BLaER1 treated with 17β-estradiol and CSF1 and Interleukin-3, amounts not matched to agents 10 nM and 100 nM (cell line): ENCODE results near the gene COPZ1.
A peak's percentile ranks its signal among the peaks of the same experiment; 100 is the strongest.

Experiments
- H3K27ac ChIP-seq, 11 experiments: shearing (Covaris generic); formaldehyde crosslinking; 2 replicates each; pipeline ENCODE4 v1.8.1; 2022
- H3K27me3 ChIP-seq, 11 experiments: shearing (Covaris generic); formaldehyde crosslinking; 2 replicates each; pipeline ENCODE4 v1.8.1; 2022
- H3K36me3 ChIP-seq, 11 experiments: shearing (Covaris generic); formaldehyde crosslinking; 2 replicates each; pipeline ENCODE4 v1.8.1; 2022
- H3K4me1 ChIP-seq, 10 experiments: shearing (Covaris generic); formaldehyde crosslinking; 2 replicates each; pipeline ENCODE4 v1.8.1; 2022
- H3K4me2 ChIP-seq, 11 experiments: shearing (Covaris generic); formaldehyde crosslinking; 2 replicates each; pipeline ENCODE4 v1.8.1; 2022
- H3K4me3 ChIP-seq, 10 experiments: shearing (Covaris generic); formaldehyde crosslinking; 2 replicates each; pipeline ENCODE4 v1.8.1; 2022
- H3K9ac ChIP-seq, 11 experiments: shearing (Covaris generic); formaldehyde crosslinking; 2 replicates each; pipeline ENCODE4 v1.8.1; 2022
- H3K9me3 ChIP-seq, 11 experiments: shearing (Covaris generic); formaldehyde crosslinking; replicated peaks in 1 of 11; 2 replicates each; pipeline ENCODE4 v1.8.1; 2022
- H4K20me1 ChIP-seq, 11 experiments: shearing (Covaris generic); formaldehyde crosslinking; 2 replicates each; pipeline ENCODE4 v1.8.1; 2022
- Cebpa-rat ChIP-seq, 11 experiments: shearing (Covaris generic); IDR thresholded peaks; 2 replicates each; pipeline ENCODE4 v1.8.1; 2022

COPZ1 gene

DNA sequence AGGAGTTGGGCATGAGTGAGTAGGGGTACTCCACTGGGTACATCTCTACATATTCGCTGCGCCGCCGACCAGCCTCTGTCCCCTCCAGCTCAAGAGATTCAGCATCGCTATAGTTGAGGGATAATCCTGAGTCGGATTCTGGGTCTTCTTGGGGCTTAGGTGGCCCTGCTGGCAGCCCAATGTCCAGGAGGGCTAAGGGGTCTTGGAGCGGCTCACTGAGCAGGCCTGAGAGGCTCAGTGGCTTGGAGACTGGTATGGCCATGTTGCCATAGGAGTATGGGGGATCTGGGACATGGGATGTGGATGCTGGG lies 32.0 kb upstream of the COPZ1 start:
- H3K27me3 ChIP-seq: no peaks in the 10 kb centered on the region
- H3K4me1 ChIP-seq: peaks cover 15 to 100% (median 94%) of the 10 kb centered on the region in 10 experiments
- peak overlapping the region in 8 of 11 experiments; percentile 5 to 98 (median 67); a peak in 10 of 22 replicates for H3K27ac ChIP-seq
- H3K4me3 ChIP-seq: peak overlapping the region in 4 of 10 experiments; percentile 21 to 90 (median 61); a peak in 6 of 20 replicates
- H3K4me2 ChIP-seq: peak overlapping the region in 8 of 11 experiments; percentile 14 to 99 (median 96); a peak in 11 of 22 replicates
- peaks cover 5 to 98% (median 52%) of the 10 kb centered on the region in 11 experiments; a peak in 20 of 22 replicates for H4K20me1 ChIP-seq
- TF ChIP-seq Cebpa-rat (IDR thresholded peaks at IDR 0.05): no peak
- peaks cover 5 to 99% (median 73%) of the 10 kb centered on the region in 11 experiments; a peak in 21 of 22 replicates for H3K36me3 ChIP-seq
- peak overlapping the region in 6 of 11 experiments; percentile 8 to 90 (median 54); a peak in 7 of 22 replicates for H3K9ac ChIP-seq
- no peaks in the 10 kb centered on the region for H3K9me3 ChIP-seq

DNA sequence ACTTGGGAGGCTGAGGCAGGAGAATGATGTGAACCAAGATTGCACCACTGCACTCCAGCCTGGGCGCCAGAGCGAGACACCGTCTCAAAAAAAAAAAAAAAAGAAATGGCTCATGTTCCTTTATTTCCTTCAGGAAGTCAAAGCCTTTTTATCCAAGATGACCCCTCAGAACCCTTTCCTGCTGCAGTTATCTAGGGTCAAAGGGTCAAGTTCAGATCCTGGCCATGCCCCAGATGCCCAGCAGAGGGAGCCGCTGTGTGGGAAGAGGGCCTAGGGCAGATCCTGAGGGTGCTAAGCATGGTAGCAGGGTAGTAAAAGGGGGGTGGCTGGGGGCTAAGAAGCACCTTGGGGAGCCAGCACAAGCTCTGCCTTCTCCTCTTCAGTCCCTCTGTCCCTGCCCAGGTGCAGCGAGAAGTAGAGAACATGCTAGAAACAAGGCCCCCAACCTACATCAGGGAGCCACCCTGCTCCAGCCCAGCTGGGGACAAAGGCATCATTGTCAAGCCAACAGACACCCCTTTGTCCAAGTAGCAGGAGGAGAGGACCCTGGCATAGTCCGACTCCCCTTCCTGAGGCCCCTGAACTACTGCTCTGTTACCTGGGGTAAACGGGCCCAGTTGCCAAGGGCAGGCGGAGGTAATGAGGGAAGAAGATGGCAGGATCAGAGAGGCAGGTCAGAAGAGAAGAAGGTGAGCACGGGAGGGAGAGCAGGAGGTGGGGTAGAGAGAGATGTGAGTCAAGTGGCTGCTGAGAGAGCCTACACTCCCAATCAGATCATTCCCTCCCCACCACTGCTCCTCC lies 30.6 kb upstream of the COPZ1 start:
- no peaks in the 10 kb centered on the region for H3K9me3 ChIP-seq
- peaks cover 0 to 83% (median 37%) of the 10 kb centered on the region in 11 experiments; a peak in 14 of 22 replicates for H4K20me1 ChIP-seq
- no peaks in the 10 kb centered on the region for H3K27me3 ChIP-seq
- peak overlapping the region in 10 of 11 experiments; percentile 14 to 99 (median 96); a peak in 20 of 22 replicates for H3K4me2 ChIP-seq
- H3K4me1 ChIP-seq: peaks cover 17 to 100% (median 96%) of the 10 kb centered on the region in 10 experiments
- TF ChIP-seq Cebpa-rat (IDR thresholded peaks at IDR 0.05): no peak
- peak overlapping the region in 10 of 11 experiments; percentile 4 to 100 (median 98); a peak in 17 of 22 replicates for H3K27ac ChIP-seq
- H3K9ac ChIP-seq: peak overlapping the region; percentile 12 to 96 (median 81); a peak in 18 of 22 replicates
- peaks cover 0 to 99% (median 60%) of the 10 kb centered on the region in 11 experiments; a peak in 20 of 22 replicates for H3K36me3 ChIP-seq
- H3K4me3 ChIP-seq: peak overlapping the region in 5 of 10 experiments; percentile 15 to 98 (median 84); a peak in 9 of 20 replicates

DNA sequence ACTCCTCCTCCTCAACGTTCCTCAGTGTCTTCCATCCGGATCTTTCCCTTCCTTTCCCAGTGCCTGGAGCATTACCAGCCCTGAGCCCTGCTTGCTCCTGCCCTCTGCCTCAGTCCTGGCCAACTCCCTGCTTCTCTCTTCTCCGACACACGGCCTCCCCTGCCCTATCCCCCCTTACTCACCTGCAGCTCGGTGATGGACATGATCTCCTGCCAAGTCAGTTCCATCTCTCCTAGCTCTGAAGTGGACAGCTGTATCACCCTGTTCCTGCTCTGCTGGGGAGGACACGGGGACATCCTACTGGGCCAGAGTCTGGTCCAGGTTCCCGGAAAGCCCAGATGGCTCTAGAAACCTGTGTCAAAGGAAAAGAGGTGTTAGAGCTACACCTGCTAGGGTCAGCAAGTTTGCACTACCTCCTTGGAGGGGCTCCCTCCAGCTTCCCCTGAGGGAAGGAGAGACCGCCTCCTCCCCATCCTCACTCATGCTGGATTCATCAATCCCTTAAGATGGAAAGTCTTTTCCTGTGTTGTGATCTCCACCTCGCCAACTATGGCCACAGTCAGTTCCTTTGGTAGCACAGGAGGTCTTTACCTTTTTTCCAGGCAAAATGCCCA lies 29.9 kb upstream of the COPZ1 start:
- TF ChIP-seq Cebpa-rat (IDR thresholded peaks at IDR 0.05): no peak
- peak overlapping the region in 5 of 10 experiments; percentile 15 to 98 (median 84); a peak in 9 of 20 replicates for H3K4me3 ChIP-seq
- H3K4me1 ChIP-seq: peaks cover 24 to 99% (median 92%) of the 10 kb centered on the region in 10 experiments
- peak overlapping the region in 9 of 11 experiments; percentile 68 to 99 (median 97); a peak in 18 of 22 replicates for H3K4me2 ChIP-seq
- H3K9me3 ChIP-seq: no peaks in the 10 kb centered on the region
- H4K20me1 ChIP-seq: peaks cover 0 to 76% (median 36%) of the 10 kb centered on the region in 11 experiments; a peak in 13 of 22 replicates
- H3K27ac ChIP-seq: peak overlapping the region in 10 of 11 experiments; percentile 18 to 100 (median 98); a peak in 19 of 22 replicates
- peaks cover 0 to 99% (median 60%) of the 10 kb centered on the region in 11 experiments; a peak in 20 of 22 replicates for H3K36me3 ChIP-seq
- no peaks in the 10 kb centered on the region for H3K27me3 ChIP-seq
- peak overlapping the region in 10 of 11 experiments; percentile 32 to 96 (median 84); a peak in 19 of 22 replicates for H3K9ac ChIP-seq

DNA sequence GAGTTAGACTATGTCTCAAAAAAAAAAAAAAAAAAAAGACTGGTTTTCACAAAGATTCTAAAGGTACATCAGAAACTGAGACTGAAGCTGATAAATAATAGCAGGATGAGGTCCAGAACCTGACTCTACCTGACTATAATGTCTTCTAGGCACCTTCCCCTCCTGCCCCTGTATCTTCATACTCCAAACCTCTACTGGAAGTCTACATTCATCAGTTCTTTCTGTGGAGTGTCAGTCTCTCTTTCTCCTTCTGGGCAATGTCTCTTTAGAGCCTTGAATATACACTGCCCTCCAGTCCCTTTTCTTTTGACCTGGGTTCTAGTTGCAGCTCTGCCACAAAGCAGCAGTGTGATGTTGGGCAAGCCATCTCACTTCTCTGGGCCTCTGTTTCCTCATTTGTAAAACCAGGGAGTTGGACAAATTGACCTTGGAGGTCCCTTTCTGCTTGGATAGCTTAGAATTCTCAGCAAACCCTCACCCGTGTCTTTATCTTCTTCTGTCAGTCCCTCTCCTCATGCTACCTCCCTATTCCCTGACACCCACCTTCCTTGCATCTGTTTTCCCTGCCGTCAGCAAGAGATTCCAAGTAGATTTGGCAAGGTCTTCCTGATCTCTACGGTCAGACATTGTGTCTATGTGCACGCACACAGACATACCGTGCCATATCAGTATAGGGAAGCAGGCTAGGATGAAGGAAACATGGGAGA lies 28.4 kb upstream of the COPZ1 start:
- no peaks in the 10 kb centered on the region for H3K9me3 ChIP-seq
- peak overlapping the region; percentile 13 to 96 (median 81); a peak in 18 of 22 replicates for H3K9ac ChIP-seq
- no peak for TF ChIP-seq Cebpa-rat (IDR thresholded peaks at IDR 0.05)
- peaks cover 0 to 61% (median 21%) of the 10 kb centered on the region in 11 experiments; a peak in 13 of 22 replicates for H4K20me1 ChIP-seq
- H3K36me3 ChIP-seq: peaks cover 0 to 86% (median 45%) of the 10 kb centered on the region in 11 experiments; a peak in 20 of 22 replicates
- peaks cover 39 to 93% (median 85%) of the 10 kb centered on the region in 10 experiments for H3K4me1 ChIP-seq
- H3K4me2 ChIP-seq: peak overlapping the region in 10 of 11 experiments; percentile 28 to 99 (median 96); a peak in 20 of 22 replicates
- H3K27me3 ChIP-seq: no peaks in the 10 kb centered on the region
- peak overlapping the region in 9 of 11 experiments; percentile 39 to 100 (median 98); a peak in 18 of 22 replicates for H3K27ac ChIP-seq
- peak overlapping the region in 7 of 10 experiments; percentile 8 to 98 (median 84); a peak in 10 of 20 replicates for H3K4me3 ChIP-seq

DNA sequence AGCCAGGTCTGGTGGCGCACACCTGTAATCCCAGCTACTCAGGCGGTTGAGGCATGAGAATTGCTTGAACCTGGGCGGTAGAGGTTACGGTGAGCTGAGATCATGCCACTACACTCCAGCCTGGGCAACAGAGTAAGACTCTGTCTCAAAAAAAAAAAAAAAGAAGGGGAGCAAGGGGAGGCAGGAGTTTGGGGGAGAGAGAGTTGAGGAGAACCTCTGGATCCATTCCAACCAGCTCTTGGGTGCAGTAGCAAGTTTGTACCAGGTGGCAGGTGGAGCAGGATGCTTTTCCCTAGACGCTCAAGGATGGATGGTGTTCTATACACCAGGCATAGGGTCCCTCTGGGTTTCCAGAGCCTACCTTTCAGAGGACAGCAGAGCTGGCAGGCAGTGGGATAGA lies 26.0 kb upstream of the COPZ1 start:
- Histone ChIP-seq H3K36me3 (peaks cover 0 to 63% (median 21%) of the 10 kb centered on the region in 11 experiments; a peak in 14 of 22 replicates), H3K4me3 (peak overlapping the region in 9 of 10 experiments; percentile 56 to 98 (median 76); a peak in 16 of 20 replicates), H3K9me3 (no peaks in the 10 kb centered on the region), H3K4me1 (peaks cover 63 to 97% (median 89%) of the 10 kb centered on the region in 10 experiments), H3K4me2 (peak overlapping the region; percentile 92 to 99 (median 96)), H3K27me3 (no peaks in the 10 kb centered on the region), H3K9ac (peak overlapping the region; percentile 76 to 96 (median 87); a peak in 19 of 22 replicates), H4K20me1 (peaks cover 0 to 38% (median 0%) of the 10 kb centered on the region in 11 experiments; a peak in 9 of 22 replicates), H3K27ac (peak overlapping the region in 9 of 11 experiments; percentile 94 to 100 (median 98); a peak in 18 of 22 replicates)
- TF ChIP-seq Cebpa-rat (IDR thresholded peaks at IDR 0.05): no peak

DNA sequence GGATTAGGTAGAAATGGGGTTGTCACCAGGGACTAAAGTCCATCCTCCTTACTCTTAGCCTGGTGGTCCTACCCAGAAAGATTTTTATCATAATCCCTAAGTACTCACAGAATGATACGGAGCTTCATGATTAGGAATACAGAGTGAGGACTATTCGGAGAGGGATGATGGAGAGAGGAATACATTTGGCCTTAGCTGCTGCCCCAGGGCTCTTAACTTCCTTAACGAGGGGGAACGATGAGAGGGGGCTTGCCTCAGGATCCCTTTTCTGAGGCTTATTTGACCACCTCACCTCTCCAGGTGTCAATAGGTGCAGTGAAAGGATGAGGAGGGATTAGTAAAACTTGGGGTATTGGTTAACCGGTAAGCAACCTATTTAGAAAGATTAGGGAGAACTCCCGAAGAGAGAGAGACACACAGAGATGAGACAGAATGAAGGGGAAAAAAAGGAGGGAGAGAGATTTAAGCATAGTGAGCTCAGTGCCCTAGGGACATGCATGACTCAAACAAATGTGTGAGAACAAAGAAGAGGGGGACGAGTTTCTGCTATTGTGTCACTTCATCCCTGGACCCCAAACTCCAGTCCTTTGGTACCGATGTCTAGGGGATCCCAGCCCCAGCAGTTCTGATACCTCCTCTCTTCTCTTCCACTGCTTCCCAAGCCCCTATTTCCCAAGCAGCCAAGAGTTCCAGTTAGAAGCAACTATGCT lies 25.3 kb upstream of the COPZ1 start:
- no peak for TF ChIP-seq Cebpa-rat (IDR thresholded peaks at IDR 0.05)

DNA sequence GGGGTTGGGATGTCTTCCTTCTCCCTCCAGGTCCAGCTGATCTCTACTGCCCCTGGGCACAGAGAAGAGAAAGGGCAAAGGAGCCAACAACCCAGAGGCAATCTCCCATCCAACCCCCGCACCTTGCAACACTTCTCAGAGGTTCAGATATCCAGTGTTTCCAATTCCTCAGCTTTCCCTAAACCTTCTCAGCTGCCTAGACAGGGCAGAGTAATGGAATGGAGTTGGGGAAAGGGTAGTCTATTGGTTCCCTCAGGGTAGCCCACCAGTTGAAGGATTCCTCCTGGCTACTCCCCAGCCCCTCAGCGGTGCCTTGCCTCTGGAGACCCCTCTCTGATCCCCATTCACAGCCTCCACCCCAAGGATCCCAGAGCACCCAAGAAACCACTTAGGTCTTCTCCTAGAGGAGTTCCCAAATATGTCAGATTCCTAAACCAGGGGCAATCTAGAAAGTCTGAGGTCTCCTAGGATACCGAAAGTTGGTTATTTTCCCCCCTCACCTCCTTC lies 24.7 kb upstream of the COPZ1 start:
- H3K4me2 ChIP-seq: peak overlapping the region; percentile 92 to 99 (median 96)
- peaks cover 74 to 94% (median 88%) of the 10 kb centered on the region in 10 experiments for H3K4me1 ChIP-seq
- H3K27me3 ChIP-seq: no peaks in the 10 kb centered on the region
- H3K36me3 ChIP-seq: peaks cover 0 to 49% (median 7%) of the 10 kb centered on the region in 11 experiments; a peak in 12 of 22 replicates
- peak overlapping the region; percentile 46 to 100 (median 98); a peak in 21 of 22 replicates for H3K27ac ChIP-seq
- H3K9ac ChIP-seq: peak overlapping the region; percentile 76 to 96 (median 87); a peak in 21 of 22 replicates
- 0 out of 22 replicates have a peak, but pooled peaks of 1 of the 11 experiments have one; percentile 7 for TF ChIP-seq Cebpa-rat (IDR thresholded peaks at IDR 0.05)
- H4K20me1 ChIP-seq: peaks cover 0 to 24% (median 0%) of the 10 kb centered on the region in 11 experiments; a peak in 9 of 22 replicates
- H3K9me3 ChIP-seq: no peaks in the 10 kb centered on the region
- H3K4me3 ChIP-seq: peak overlapping the region; percentile 40 to 98 (median 75)

More for the DNA sequence above, 25.3 kb upstream of the COPZ1 start:
- Histone ChIP-seq H3K4me2 (peak overlapping the region; percentile 92 to 99 (median 96)), H3K4me3 (peak overlapping the region; percentile 40 to 98 (median 75)), H3K9ac (peak overlapping the region; percentile 76 to 96 (median 87); a peak in 21 of 22 replicates), H3K27ac (peak overlapping the region in 10 of 11 experiments; percentile 65 to 100 (median 98); a peak in 21 of 22 replicates), H3K36me3 (peaks cover 0 to 55% (median 14%) of the 10 kb centered on the region in 11 experiments; a peak in 13 of 22 replicates), H4K20me1 (peaks cover 0 to 30% (median 0%) of the 10 kb centered on the region in 11 experiments; a peak in 9 of 22 replicates), H3K4me1 (peaks cover 68 to 94% (median 88%) of the 10 kb centered on the region in 10 experiments), H3K27me3 (no peaks in the 10 kb centered on the region), H3K9me3 (no peaks in the 10 kb centered on the region)
